Neural cell (in vitro differentiated cells): ENCODE results near the gene MKNK1. TPM values are rescaled to one million over a fixed set of nuclear protein-coding genes. Genes with fewer than 3 reads are reported as not detected.

Source experiments
- H2AFZ ChIP-seq: fragments of 200-600, 300-800 bp; sonication (generic), shearing (Covaris generic); 2 replicates; pipeline ENCODE4 v1.6.0; 2014; ENCODE audit warnings: low read depth, mild to moderate bottlenecking, antibody characterized with exemption, low read length, moderate library complexity
- H3F3A ChIP-seq: fragments of 200-600 bp; shearing (Covaris generic); 2 replicates; pipeline ENCODE4 v1.6.1; 2016; ENCODE audit warnings: mild to moderate bottlenecking, moderate library complexity, mixed read lengths, antibody characterized with exemption, low read length; ENCODE audit not compliant: insufficient read depth, poor library complexity, severe bottlenecking
- H3K27ac ChIP-seq: fragments of 200-600, 300-800 bp; sonication (generic), shearing (Covaris generic); 2 replicates; pipeline ENCODE4 v1.5.1; 2014; ENCODE audit warnings: mild to moderate bottlenecking, low read length, moderate library complexity
- H3K27me3 ChIP-seq: fragments of 300-800, 200-600 bp; sonication (generic), shearing (Covaris generic); 2 replicates; pipeline ENCODE4 v1.6.0; 2014; ENCODE audit warnings: mild to moderate bottlenecking, low read depth, low read length, moderate library complexity; ENCODE audit not compliant: insufficient read depth
- H3K36me3 ChIP-seq: fragments of 300-800, 200-600 bp; sonication (generic), shearing (Covaris generic); 2 replicates; pipeline ENCODE4 v1.5.1; 2014; ENCODE audit warnings: mild to moderate bottlenecking, antibody characterized with exemption, low read length, moderate library complexity; ENCODE audit not compliant: insufficient read depth
- H3K4me2 ChIP-seq: fragments of 300-800, 200-600 bp; sonication (generic), shearing (Covaris generic); 2 replicates; pipeline ENCODE4 v1.6.0; 2014; ENCODE audit warnings: mild to moderate bottlenecking, low read length
- H3K4me3 ChIP-seq: fragments of 300-800, 200-600 bp; sonication (generic), shearing (Covaris generic); 2 replicates; pipeline ENCODE4 v1.5.1; 2014; ENCODE audit warnings: mild to moderate bottlenecking, low read length, moderate library complexity
- H3K79me2 ChIP-seq: fragments of 200-600 bp; shearing (Covaris generic); replicated peaks from 2 replicates; pipeline ENCODE4 v1.6.0; 2014; ENCODE audit warnings: mild to moderate bottlenecking, low read length, moderate library complexity; ENCODE audit not compliant: insufficient read depth
- H3K9ac ChIP-seq: fragments of 300-800, 200-600 bp; sonication (generic), shearing (Covaris generic); 2 replicates; pipeline ENCODE4 v1.6.1; 2016; ENCODE audit warnings: mild to moderate bottlenecking, low read length, mixed read lengths
- H3K9me2 ChIP-seq: fragments of 200-600 bp; shearing (Covaris generic); 2 replicates; pipeline ENCODE4 v1.6.1; 2016; ENCODE audit warnings: mild to moderate bottlenecking, low read length, mixed read lengths; ENCODE audit not compliant: insufficient read depth
- H3K9me3 ChIP-seq: fragments of 200-600, 300-800 bp; sonication (generic), shearing (Covaris generic); 2 replicates; pipeline ENCODE4 v1.6.1; 2016; ENCODE audit warnings: mild to moderate bottlenecking, mixed run types, low read length, moderate library complexity, mixed read lengths
- H4K20me1 ChIP-seq: fragments of 200-600 bp; shearing (Covaris generic); 2 replicates; pipeline ENCODE4 v1.6.1; 2016; ENCODE audit warnings: mild to moderate bottlenecking, mixed run types; ENCODE audit not compliant: insufficient read depth
- EP300 ChIP-seq: fragments of 450-650 bp; conservative IDR thresholded peaks from 2 replicates; pipeline ENCODE4 v1.6.1; 2014; ENCODE audit warnings: antibody characterized with exemption, mild to moderate bottlenecking, moderate library complexity; ENCODE audit not compliant: poor library complexity, severe bottlenecking
- EZH2 ChIP-seq: fragments of 200-600, 300-800 bp; shearing (Covaris generic), sonication (generic); IDR thresholded peaks from 2 replicates; pipeline ENCODE4 v1.6.1; 2014; ENCODE audit warnings: antibody characterized with exemption, low read length, borderline replicate concordance, mild to moderate bottlenecking; ENCODE audit not compliant: insufficient read depth, poor library complexity, severe bottlenecking
- MXI1 ChIP-seq: fragments of 450-650 bp; conservative IDR thresholded peaks from 2 replicates; pipeline ENCODE4 v1.6.1; 2014; ENCODE audit warnings: antibody characterized with exemption, mild to moderate bottlenecking; ENCODE audit not compliant: poor library complexity, severe bottlenecking
- POLR2AphosphoS5 ChIP-seq: IDR thresholded peaks from 2 replicates; pipeline ENCODE4 v1.6.1; 2012
- RAD21 ChIP-seq: fragments of 450-650 bp; conservative IDR thresholded peaks from 2 replicates; pipeline ENCODE4 v1.6.1; 2014; ENCODE audit warnings: antibody characterized with exemption, mild to moderate bottlenecking, moderate library complexity
- SMC3 ChIP-seq: fragments of 450-650 bp; conservative IDR thresholded peaks from 2 replicates; pipeline ENCODE4 v1.6.1; 2014; ENCODE audit warnings: antibody characterized with exemption, mild to moderate bottlenecking, moderate library complexity; ENCODE audit not compliant: poor library complexity
- TAF1 ChIP-seq: IDR thresholded peaks from 2 replicates; pipeline ENCODE4 v1.6.1; 2012; ENCODE audit warnings: low read depth
- polyA plus RNA-seq: library from polyadenylated mRNA; depleted of rRNA; stranded (reverse); fragments of >200 nt; gene quantifications from 2 replicates; pipeline ENCODE4 v1.2.3, GENCODE V29; 2014
- TF ChIP-seq, protein P1 (sequence below): IDR thresholded peaks from 2 replicates; pipeline ENCODE4 v1.6.1; 2012; ENCODE audit warnings: borderline replicate concordance
- TF ChIP-seq, protein P2 (sequence below): fragments of 450-650 bp; IDR thresholded peaks from 2 replicates; pipeline ENCODE4 v1.5.1; 2014; ENCODE audit warnings: antibody characterized with exemption, mild to moderate bottlenecking, moderate library complexity; ENCODE audit not compliant: poor library complexity, severe bottlenecking

MKNK1 gene
- polyA plus RNA-seq, 1 donor from 2014 or later: 9.6 TPM

DNA sequence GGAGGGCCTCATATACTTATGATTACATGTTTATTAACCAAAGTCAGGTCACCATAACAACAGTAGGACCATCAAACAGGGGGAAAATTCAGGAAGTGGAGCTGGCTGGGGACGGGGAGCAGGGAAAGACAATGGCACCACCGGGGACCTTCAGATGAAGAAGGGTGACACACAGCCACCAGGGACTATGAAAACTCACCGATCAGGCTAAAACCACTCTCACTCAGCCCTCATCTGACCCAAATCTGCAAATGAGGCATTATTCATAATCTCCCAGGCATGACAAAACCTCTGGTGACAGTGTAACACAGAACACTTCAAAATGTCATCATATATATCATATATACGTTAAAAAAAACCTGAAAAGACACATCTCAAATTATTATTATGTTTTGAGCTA is 11.2 kb downstream of the MKNK1 start:
- Histone ChIP-seq H3K9ac (no peak overlapping the region), H3K27me3 (no peaks in the 10 kb centered on the region), H3K9me2 (no peaks in the 10 kb centered on the region), H3K4me3 (no peak overlapping the region), H3F3A (no peaks in the 10 kb centered on the region), H3K36me3 (no peaks in the 10 kb centered on the region), H4K20me1 (no peaks in the 10 kb centered on the region), H3K79me2 (no peaks in the 10 kb centered on the region), H3K27ac (no peak overlapping the region), H2AFZ (no peak overlapping the region), H3K4me2 (no peak overlapping the region), H3K9me3 (no peaks in the 10 kb centered on the region)
- TF ChIP-seq RAD21 (no peak), MXI1 (no peak), TAF1 (no peak), SMC3 (no peak), EP300 (no peak), EZH2 (no peak), POLR2AphosphoS5 (no peak)
- TF ChIP-seq, protein P1, sequence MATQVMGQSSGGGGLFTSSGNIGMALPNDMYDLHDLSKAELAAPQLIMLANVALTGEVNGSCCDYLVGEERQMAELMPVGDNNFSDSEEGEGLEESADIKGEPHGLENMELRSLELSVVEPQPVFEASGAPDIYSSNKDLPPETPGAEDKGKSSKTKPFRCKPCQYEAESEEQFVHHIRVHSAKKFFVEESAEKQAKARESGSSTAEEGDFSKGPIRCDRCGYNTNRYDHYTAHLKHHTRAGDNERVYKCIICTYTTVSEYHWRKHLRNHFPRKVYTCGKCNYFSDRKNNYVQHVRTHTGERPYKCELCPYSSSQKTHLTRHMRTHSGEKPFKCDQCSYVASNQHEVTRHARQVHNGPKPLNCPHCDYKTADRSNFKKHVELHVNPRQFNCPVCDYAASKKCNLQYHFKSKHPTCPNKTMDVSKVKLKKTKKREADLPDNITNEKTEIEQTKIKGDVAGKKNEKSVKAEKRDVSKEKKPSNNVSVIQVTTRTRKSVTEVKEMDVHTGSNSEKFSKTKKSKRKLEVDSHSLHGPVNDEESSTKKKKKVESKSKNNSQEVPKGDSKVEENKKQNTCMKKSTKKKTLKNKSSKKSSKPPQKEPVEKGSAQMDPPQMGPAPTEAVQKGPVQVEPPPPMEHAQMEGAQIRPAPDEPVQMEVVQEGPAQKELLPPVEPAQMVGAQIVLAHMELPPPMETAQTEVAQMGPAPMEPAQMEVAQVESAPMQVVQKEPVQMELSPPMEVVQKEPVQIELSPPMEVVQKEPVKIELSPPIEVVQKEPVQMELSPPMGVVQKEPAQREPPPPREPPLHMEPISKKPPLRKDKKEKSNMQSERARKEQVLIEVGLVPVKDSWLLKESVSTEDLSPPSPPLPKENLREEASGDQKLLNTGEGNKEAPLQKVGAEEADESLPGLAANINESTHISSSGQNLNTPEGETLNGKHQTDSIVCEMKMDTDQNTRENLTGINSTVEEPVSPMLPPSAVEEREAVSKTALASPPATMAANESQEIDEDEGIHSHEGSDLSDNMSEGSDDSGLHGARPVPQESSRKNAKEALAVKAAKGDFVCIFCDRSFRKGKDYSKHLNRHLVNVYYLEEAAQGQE: no peak
- TF ChIP-seq, protein P2, sequence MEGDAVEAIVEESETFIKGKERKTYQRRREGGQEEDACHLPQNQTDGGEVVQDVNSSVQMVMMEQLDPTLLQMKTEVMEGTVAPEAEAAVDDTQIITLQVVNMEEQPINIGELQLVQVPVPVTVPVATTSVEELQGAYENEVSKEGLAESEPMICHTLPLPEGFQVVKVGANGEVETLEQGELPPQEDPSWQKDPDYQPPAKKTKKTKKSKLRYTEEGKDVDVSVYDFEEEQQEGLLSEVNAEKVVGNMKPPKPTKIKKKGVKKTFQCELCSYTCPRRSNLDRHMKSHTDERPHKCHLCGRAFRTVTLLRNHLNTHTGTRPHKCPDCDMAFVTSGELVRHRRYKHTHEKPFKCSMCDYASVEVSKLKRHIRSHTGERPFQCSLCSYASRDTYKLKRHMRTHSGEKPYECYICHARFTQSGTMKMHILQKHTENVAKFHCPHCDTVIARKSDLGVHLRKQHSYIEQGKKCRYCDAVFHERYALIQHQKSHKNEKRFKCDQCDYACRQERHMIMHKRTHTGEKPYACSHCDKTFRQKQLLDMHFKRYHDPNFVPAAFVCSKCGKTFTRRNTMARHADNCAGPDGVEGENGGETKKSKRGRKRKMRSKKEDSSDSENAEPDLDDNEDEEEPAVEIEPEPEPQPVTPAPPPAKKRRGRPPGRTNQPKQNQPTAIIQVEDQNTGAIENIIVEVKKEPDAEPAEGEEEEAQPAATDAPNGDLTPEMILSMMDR: no peak

DNA sequence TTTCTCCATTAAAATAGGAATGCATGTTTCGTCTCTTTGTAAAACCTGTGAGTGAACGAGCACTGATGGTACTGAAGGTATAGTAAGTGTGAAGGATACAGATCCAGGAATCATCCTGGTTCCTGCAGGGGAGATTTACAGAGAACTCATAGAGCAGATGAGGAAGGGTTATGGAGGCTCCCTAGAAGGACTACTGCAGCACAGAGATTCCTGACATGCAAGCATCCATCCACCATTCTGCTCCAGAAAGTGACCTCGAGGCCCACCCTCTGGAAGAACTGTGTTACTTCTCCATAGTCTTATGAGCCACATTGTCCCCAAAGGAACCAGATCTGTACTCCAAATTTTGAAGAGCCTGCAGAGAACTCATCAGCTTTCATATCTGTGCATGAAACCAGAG is 14.5 kb downstream of the MKNK1 start:
- Histone ChIP-seq H3K9ac (no peak overlapping the region), H2AFZ (no peak overlapping the region), H3K27me3 (no peaks in the 10 kb centered on the region), H3K9me2 (no peaks in the 10 kb centered on the region), H3K9me3 (no peaks in the 10 kb centered on the region), H3K79me2 (no peaks in the 10 kb centered on the region), H3F3A (no peaks in the 10 kb centered on the region), H3K4me3 (no peak overlapping the region), H3K4me2 (no peak overlapping the region), H4K20me1 (no peaks in the 10 kb centered on the region), H3K27ac (no peak overlapping the region), H3K36me3 (no peaks in the 10 kb centered on the region)
- TF ChIP-seq, protein P1: no peak
- no peak for TF ChIP-seq POLR2AphosphoS5
- TF ChIP-seq MXI1: no peak
- TF ChIP-seq SMC3: no peak
- TF ChIP-seq RAD21: no peak
